ENCODE measurements around the gene BUB3.

Gene BUB3

GRCh38 chr10:123158682-123159081 is 4.5 kb downstream of the BUB3 start:
- Histone ChIP-seq H3K27me3 (ENCODE audit: insufficient read depth, low read length) (no peaks in the 10 kb centered on the region), H3K14ac (ENCODE audit: low read length) (no peak overlapping the region), H3K4ac (ENCODE audit: low read depth, low read length) (no peak overlapping the region), H3K36me3 (ENCODE audit: control insufficient read depth in 1 of 2, insufficient read depth in 2 of 2, low read length in 2 of 2) (peaks cover 8 to 17% of the 10 kb centered on the region in 2 experiments), H4K8ac (ENCODE audit: low read depth, low read length) (no peak overlapping the region), H3K79me2 (ENCODE audit: control insufficient read depth, insufficient read depth, low read length, poor library complexity) (peaks cover 8% of the 10 kb centered on the region), H3K27ac (ENCODE audit: low read depth, low read length) (no peak overlapping the region), H3K4me3 (ENCODE audit: low read depth, low read length) (no peak overlapping the region), H2BK12ac (ENCODE audit: low read length) (no peak overlapping the region), H3K9me3 (ENCODE audit: insufficient read depth, low read depth, low read length) (no peaks in the 10 kb centered on the region), H2AFZ (ENCODE audit: insufficient read depth, low read length, poor library complexity) (no peak overlapping the region), H2BK5ac (ENCODE audit: low read depth, low read length, poor library complexity) (no peak overlapping the region), H3K79me1 (ENCODE audit: low read length) (peaks cover 7% of the 10 kb centered on the region), H3K18ac (ENCODE audit: low read length) (no peak overlapping the region), H3K9ac (ENCODE audit: low read length) (no peak overlapping the region), H4K91ac (ENCODE audit: low read depth, low read length) (no peak overlapping the region), H3K4me2 (ENCODE audit: low read length) (no peak overlapping the region), H2BK120ac (ENCODE audit: insufficient read depth, low read length, poor library complexity) (no peak overlapping the region), H3K23ac (ENCODE audit: low read length) (no peak overlapping the region), H3K4me1 (ENCODE audit: control insufficient read depth in 1 of 2, insufficient read depth in 2 of 2, low read length in 2 of 2) (no peaks in the 10 kb centered on the region), H4K12ac (ENCODE audit: low read depth, low read length) (no peak overlapping the region), H2AK5ac (ENCODE audit: low read length) (no peak overlapping the region)
- DNase-seq: no peak
- WGBS (ENCODE audit: extremely low coverage, insufficient coverage, insufficient read length): no CpG with 5 or more reads among the region's 1 CpG

- Histone ChIP-seq H3K27ac (ENCODE audit: low read depth, low read length) (no peak overlapping the region), H4K8ac (ENCODE audit: low read depth, low read length) (no peak overlapping the region), H3K9me3 (ENCODE audit: insufficient read depth, low read depth, low read length) (no peaks in the 10 kb centered on the region), H3K4me1 (ENCODE audit: control insufficient read depth in 1 of 2, insufficient read depth in 2 of 2, low read length in 2 of 2) (no peaks in the 10 kb centered on the region), H3K79me1 (ENCODE audit: low read length) (no peaks in the 10 kb centered on the region), H2AFZ (ENCODE audit: insufficient read depth, low read length, poor library complexity) (no peak overlapping the region), H3K18ac (ENCODE audit: low read length) (no peak overlapping the region), H4K12ac (ENCODE audit: low read depth, low read length) (no peak overlapping the region), H3K9ac (ENCODE audit: low read length) (no peak overlapping the region), H3K36me3 (ENCODE audit: control insufficient read depth in 1 of 2, insufficient read depth in 2 of 2, low read length in 2 of 2) (peaks cover 9 to 18% of the 10 kb centered on the region in 2 experiments), H3K4me2 (ENCODE audit: low read length) (no peak overlapping the region), H2BK120ac (ENCODE audit: insufficient read depth, low read length, poor library complexity) (no peak overlapping the region), H4K91ac (ENCODE audit: low read depth, low read length) (no peak overlapping the region), H3K79me2 (ENCODE audit: control insufficient read depth, insufficient read depth, low read length, poor library complexity) (no peaks in the 10 kb centered on the region), H2BK12ac (ENCODE audit: low read length) (no peak overlapping the region), H3K4ac (ENCODE audit: low read depth, low read length) (no peak overlapping the region), H3K27me3 (ENCODE audit: insufficient read depth, low read length) (no peaks in the 10 kb centered on the region), H3K23ac (ENCODE audit: low read length) (no peak overlapping the region), H2BK5ac (ENCODE audit: low read depth, low read length, poor library complexity) (no peak overlapping the region), H3K14ac (ENCODE audit: low read length) (no peak overlapping the region), H3K4me3 (ENCODE audit: low read depth, low read length) (no peak overlapping the region), H2AK5ac (ENCODE audit: low read length) (no peak overlapping the region)
- no CpG with 5 or more reads among the region's 11 CpGs for WGBS (ENCODE audit: extremely low coverage, insufficient coverage, insufficient read length)
- DNase-seq: no peak
These were observed 6.2 kb downstream of the BUB3 start for GRCh38 chr10:123160311-123160980.

- Histone ChIP-seq H3K14ac (ENCODE audit: low read length) (no peak overlapping the region), H2BK5ac (ENCODE audit: low read depth, low read length, poor library complexity) (no peak overlapping the region)
- DNase-seq: no peak
These were observed 10.1 kb downstream of the BUB3 start for GRCh38 chr10:123164319-123164718.

GRCh38 chr10:123165445-123166072 is 11.4 kb downstream of the BUB3 start:
- H2BK120ac ChIP-seq (ENCODE audit: insufficient read depth, low read length, poor library complexity): no peak overlapping the region
- H3K18ac ChIP-seq (ENCODE audit: low read length): no peak overlapping the region
- H3K9ac ChIP-seq (ENCODE audit: low read length): no peak overlapping the region
- no peaks in the 10 kb centered on the region for H3K4me1 ChIP-seq (ENCODE audit: control insufficient read depth in 1 of 2, insufficient read depth in 2 of 2, low read length in 2 of 2)
- H3K79me2 ChIP-seq (ENCODE audit: control insufficient read depth, insufficient read depth, low read length, poor library complexity): no peaks in the 10 kb centered on the region
- no peak overlapping the region for H3K27ac ChIP-seq (ENCODE audit: low read depth, low read length)
- no peak overlapping the region for H2BK12ac ChIP-seq (ENCODE audit: low read length)
- H2AFZ ChIP-seq (ENCODE audit: insufficient read depth, low read length, poor library complexity): no peak overlapping the region
- H3K36me3 ChIP-seq (ENCODE audit: control insufficient read depth in 1 of 2, insufficient read depth in 2 of 2, low read length in 2 of 2): peaks cover 16 to 27% of the 10 kb centered on the region in 2 experiments
- no peak overlapping the region for H3K4me3 ChIP-seq (ENCODE audit: low read depth, low read length)
- DNase-seq: no peak
- H3K4me2 ChIP-seq (ENCODE audit: low read length): no peak overlapping the region
- H4K8ac ChIP-seq (ENCODE audit: low read depth, low read length): no peak overlapping the region
- H3K79me1 ChIP-seq (ENCODE audit: low read length): no peaks in the 10 kb centered on the region
- H4K91ac ChIP-seq (ENCODE audit: low read depth, low read length): no peak overlapping the region
- H3K4ac ChIP-seq (ENCODE audit: low read depth, low read length): no peak overlapping the region
- H2AK5ac ChIP-seq (ENCODE audit: low read length): no peak overlapping the region
- no peak overlapping the region for H4K12ac ChIP-seq (ENCODE audit: low read depth, low read length)
- no peaks in the 10 kb centered on the region for H3K27me3 ChIP-seq (ENCODE audit: insufficient read depth, low read length)
- no peak overlapping the region for H3K23ac ChIP-seq (ENCODE audit: low read length)
- no peaks in the 10 kb centered on the region for H3K9me3 ChIP-seq (ENCODE audit: insufficient read depth, low read depth, low read length)
- WGBS (ENCODE audit: extremely low coverage, insufficient coverage, insufficient read length): no CpG with 5 or more reads among the region's 4 CpGs
- no peak overlapping the region for H2BK5ac ChIP-seq (ENCODE audit: low read depth, low read length, poor library complexity)
- H3K14ac ChIP-seq (ENCODE audit: low read length): no peak overlapping the region

More at GRCh38 chr10:123164319-123164718, 10.1 kb downstream of the BUB3 start:
- H4K8ac ChIP-seq (ENCODE audit: low read depth, low read length): no peak overlapping the region
- H3K4me3 ChIP-seq (ENCODE audit: low read depth, low read length): no peak overlapping the region
- H2BK120ac ChIP-seq (ENCODE audit: insufficient read depth, low read length, poor library complexity): no peak overlapping the region
- H2BK12ac ChIP-seq (ENCODE audit: low read length): no peak overlapping the region
- WGBS (ENCODE audit: extremely low coverage, insufficient coverage, insufficient read length): no CpG with 5 or more reads among the region's 2 CpGs
- H3K4ac ChIP-seq (ENCODE audit: low read depth, low read length): no peak overlapping the region
- H3K79me2 ChIP-seq (ENCODE audit: control insufficient read depth, insufficient read depth, low read length, poor library complexity): no peaks in the 10 kb centered on the region
- H2AK5ac ChIP-seq (ENCODE audit: low read length): no peak overlapping the region
- no peak overlapping the region for H4K91ac ChIP-seq (ENCODE audit: low read depth, low read length)
- H3K9me3 ChIP-seq (ENCODE audit: insufficient read depth, low read depth, low read length): no peaks in the 10 kb centered on the region
- no peaks in the 10 kb centered on the region for H3K4me1 ChIP-seq (ENCODE audit: control insufficient read depth in 1 of 2, insufficient read depth in 2 of 2, low read length in 2 of 2)
- H3K27ac ChIP-seq (ENCODE audit: low read depth, low read length): no peak overlapping the region
- no peaks in the 10 kb centered on the region for H3K79me1 ChIP-seq (ENCODE audit: low read length)
- H3K36me3 ChIP-seq (ENCODE audit: control insufficient read depth in 1 of 2, insufficient read depth in 2 of 2, low read length in 2 of 2): peaks cover 15 to 26% of the 10 kb centered on the region in 2 experiments
- no peak overlapping the region for H3K4me2 ChIP-seq (ENCODE audit: low read length)
- no peaks in the 10 kb centered on the region for H3K27me3 ChIP-seq (ENCODE audit: insufficient read depth, low read length)
- no peak overlapping the region for H4K12ac ChIP-seq (ENCODE audit: low read depth, low read length)
- no peak overlapping the region for H3K9ac ChIP-seq (ENCODE audit: low read length)
- H2AFZ ChIP-seq (ENCODE audit: insufficient read depth, low read length, poor library complexity): no peak overlapping the region
- H3K23ac ChIP-seq (ENCODE audit: low read length): no peak overlapping the region
- no peak overlapping the region for H3K18ac ChIP-seq (ENCODE audit: low read length)

All from trophoblast cell (in vitro differentiated cells and primary cell).